ENCODE results near the gene TFAP2A. TPM values are rescaled to one million over a fixed set of nuclear protein-coding genes. Genes with fewer than 3 reads are reported as not detected.

The TFAP2A gene
- total RNA-seq, 2 experiments from 2014 or later: not detected

DNA sequence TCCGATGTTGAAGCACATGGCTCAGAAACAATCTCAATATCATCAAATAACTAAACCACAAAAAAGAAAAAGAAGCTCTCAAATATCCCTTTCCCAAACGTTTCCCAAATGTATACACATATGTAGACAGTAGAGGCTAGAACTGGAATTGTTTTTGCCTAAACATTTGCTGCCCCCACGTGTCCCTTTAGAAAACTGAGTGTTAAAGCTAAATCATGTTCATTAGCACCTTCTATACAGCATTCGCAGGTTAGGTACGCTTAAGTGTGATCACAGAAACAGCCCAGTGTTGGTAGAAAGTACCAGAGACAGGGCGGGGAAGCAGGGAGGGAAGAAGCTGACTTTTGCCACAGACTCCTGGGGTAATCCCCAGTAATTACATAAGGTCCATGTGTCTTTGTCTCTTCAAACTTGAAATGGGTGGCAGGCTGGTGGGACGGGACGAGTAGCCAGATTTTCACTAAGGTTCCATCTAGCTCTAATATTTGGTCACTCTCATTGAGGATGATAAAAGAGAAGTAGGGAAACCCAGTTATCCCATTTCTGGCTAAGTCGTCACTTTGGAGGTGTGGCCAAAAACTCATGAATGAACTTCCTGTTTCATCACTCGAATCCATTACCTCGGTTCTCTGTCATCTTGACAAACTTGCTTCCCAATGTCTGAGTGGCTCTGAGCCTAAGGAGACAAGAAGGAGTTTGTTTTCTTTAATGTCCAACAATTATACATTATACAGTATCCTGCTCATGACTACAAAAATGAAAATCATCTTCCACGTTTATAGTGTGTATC, 15.0 kb upstream of the TFAP2A start:
- peak; percentile 65 for ATAC-seq
- peaks cover 47% of the 10 kb centered on the region for H3K27me3 Mint-ChIP-seq
- no peak overlapping the region for H3K27ac Mint-ChIP-seq
- DNase-seq: no peak
- POLR2A ChIA-PET: interaction anchor here (0.7 kb wide), 1 partner anchor 282 kb away, joined by 5 read pairs; no protein-coding TSS in a partner anchor
- H3K4me3 Mint-ChIP-seq: peak overlapping the region; percentile 30
- H3K36me3 Mint-ChIP-seq (ENCODE audit: low read depth): no peaks in the 10 kb centered on the region
- intact Hi-C loops (cut with micrococcal nuclease): loop anchor here (10.0 kb wide), 2 partner anchors 175 to 885 kb away; no protein-coding TSS in a partner anchor
- CTCF ChIA-PET: interaction anchor here (0.8 to 4.0 kb wide), 10 partner anchors 8 to 1447 kb away, joined by 3 to 23 read pairs (median 5); partner anchors contain the start of gene TFAP2A
- H3K9me3 Mint-ChIP-seq: no peaks in the 10 kb centered on the region
- TF ChIP-seq, protein P1, sequence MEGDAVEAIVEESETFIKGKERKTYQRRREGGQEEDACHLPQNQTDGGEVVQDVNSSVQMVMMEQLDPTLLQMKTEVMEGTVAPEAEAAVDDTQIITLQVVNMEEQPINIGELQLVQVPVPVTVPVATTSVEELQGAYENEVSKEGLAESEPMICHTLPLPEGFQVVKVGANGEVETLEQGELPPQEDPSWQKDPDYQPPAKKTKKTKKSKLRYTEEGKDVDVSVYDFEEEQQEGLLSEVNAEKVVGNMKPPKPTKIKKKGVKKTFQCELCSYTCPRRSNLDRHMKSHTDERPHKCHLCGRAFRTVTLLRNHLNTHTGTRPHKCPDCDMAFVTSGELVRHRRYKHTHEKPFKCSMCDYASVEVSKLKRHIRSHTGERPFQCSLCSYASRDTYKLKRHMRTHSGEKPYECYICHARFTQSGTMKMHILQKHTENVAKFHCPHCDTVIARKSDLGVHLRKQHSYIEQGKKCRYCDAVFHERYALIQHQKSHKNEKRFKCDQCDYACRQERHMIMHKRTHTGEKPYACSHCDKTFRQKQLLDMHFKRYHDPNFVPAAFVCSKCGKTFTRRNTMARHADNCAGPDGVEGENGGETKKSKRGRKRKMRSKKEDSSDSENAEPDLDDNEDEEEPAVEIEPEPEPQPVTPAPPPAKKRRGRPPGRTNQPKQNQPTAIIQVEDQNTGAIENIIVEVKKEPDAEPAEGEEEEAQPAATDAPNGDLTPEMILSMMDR (IDR thresholded peaks at IDR 0.05): peak; percentile 49
- H3K4me1 Mint-ChIP-seq (ENCODE audit: low read depth): peaks cover 10% of the 10 kb centered on the region

DNA sequence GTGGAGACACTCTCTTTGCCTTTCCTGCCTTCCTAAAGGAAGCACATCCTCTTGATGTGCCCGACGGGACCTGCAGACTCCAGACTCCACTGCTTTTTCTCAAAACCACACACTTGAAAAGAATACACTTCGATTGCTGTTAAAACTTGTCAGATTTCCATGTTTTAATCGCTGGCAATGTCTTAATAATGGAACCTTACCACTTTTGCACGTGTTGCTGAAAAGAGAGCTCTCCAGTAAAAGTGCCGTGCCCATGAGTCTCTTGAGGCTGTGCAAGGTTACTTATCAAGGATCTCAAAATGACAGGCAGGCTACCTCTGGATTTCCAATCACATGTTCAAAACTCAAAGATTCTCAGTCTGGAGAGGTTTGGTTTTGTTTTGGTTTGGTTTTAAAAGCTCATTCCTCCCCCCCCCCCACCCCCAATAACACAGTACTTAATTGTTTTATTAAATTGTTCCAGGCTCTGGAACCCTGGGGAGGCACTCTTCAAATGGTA, 12.0 kb upstream of the TFAP2A start:
- H3K27me3 Mint-ChIP-seq: peaks cover 67% of the 10 kb centered on the region
- ATAC-seq (no peak), DNase-seq (no peak)
- H3K36me3 Mint-ChIP-seq (ENCODE audit: low read depth): no peaks in the 10 kb centered on the region
- peak overlapping the region; percentile 51 for H3K4me3 Mint-ChIP-seq
- H3K9me3 Mint-ChIP-seq: no peaks in the 10 kb centered on the region
- H3K4me1 Mint-ChIP-seq (ENCODE audit: low read depth): peaks cover 10% of the 10 kb centered on the region
- ChIA-PET POLR2A (interaction anchor here (0.7 kb wide), 1 partner anchor 394 kb away, joined by 3 read pairs; no protein-coding TSS in a partner anchor), CTCF (interaction anchor here (1.6 to 4.0 kb wide), 2 partner anchors 12 to 52 kb away, joined by 3 to 23 read pairs; partner anchors contain the start of gene TFAP2A)
- intact Hi-C loops (cut with micrococcal nuclease): no loop called here
- TF ChIP-seq, protein P1 (IDR thresholded peaks at IDR 0.05): no peak
- H3K27ac Mint-ChIP-seq: no peak overlapping the region

DNA sequence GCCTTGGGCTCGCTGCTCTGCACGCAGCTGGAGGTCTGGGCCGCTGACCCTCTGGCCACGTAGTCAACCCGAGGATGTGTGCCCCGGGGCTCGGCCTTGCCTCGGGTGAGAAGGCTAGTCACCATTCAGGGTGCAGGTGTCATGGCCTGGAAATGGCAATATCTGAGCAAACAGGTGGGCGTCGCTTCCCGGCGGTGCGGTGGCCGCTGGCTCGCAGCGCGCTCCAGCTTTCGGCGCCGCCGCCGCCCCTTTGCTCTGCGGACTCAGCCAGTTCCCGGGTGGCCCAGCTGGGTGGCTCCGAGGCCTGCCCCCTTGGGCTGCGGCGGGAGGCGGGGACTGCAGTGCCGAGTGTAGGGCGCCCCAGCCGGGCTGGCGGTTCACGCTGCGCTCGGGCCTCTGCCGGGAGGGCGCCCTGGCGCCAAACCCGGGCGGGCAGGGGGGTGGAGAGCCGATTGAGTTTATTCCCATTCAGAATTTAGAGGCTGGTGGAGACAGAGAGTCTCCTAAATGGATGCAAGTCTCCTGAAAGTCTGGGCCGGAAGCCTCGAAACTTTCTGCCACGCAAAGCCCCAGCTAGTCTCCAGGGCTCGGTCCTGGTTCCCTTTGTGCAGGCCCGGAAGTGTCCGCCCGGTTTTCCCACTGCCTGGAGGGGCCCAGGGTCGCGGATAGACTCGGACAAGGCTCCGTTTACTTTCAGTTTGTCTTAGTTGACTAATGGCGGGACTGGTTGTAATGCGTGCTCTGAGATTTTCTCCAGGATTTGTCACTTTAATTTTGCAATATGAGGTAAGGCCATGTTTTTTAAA, 11.3 kb upstream of the TFAP2A start:
- DNase-seq: no peak
- intact Hi-C loops (cut with micrococcal nuclease): no loop called here
- Mint-ChIP-seq H3K9me3 (no peaks in the 10 kb centered on the region), H3K27ac (no peak overlapping the region), H3K27me3 (peaks cover 74% of the 10 kb centered on the region), H3K4me1 (ENCODE audit: low read depth) (peaks cover 10% of the 10 kb centered on the region), H3K4me3 (peak overlapping the region; percentile 51), H3K36me3 (ENCODE audit: low read depth) (no peaks in the 10 kb centered on the region)
- ChIA-PET POLR2A (interaction anchor here (0.7 kb wide), 1 partner anchor 394 kb away, joined by 3 read pairs; no protein-coding TSS in a partner anchor), CTCF (no interaction called here)
- TF ChIP-seq, protein P1 (IDR thresholded peaks at IDR 0.05): no peak
- ATAC-seq: no peak

DNA sequence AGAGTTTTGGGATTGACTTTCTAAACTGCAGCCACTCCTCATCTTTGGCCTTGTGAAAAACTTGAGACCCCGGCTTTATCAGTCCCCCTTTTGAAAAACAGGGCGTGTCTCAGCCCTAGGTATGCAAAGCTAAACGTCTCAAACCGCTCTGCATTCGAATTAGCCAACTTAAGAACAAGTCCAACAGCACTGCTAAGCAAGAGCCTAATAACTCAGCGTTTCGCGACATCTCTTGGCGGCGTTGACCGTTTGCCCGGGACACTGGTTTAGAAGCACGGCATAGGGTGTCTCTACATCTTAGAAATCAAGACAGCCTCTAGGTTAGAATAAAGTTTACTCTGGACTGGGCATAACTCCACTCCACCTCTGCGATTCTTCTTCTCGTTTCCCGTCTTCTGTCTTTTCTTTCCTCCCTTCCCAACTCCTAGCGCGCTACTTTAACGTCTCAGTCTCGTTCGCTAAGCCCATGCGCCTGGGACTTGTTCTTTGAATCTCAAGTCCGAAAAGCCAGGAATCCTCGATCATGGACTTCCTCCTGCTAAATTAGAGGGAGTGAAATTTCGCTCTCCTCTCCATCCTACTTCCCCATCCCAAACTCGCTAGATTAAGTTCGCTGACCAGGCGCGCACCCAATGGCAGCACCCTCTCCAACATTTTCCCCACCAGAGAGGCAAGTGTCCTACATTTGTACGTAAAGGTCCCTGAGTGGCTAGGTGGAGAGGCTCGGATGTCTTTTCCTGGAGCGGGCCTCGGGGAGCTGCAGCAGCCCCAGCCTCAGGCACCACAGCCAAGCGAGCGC, 10.5 kb upstream of the TFAP2A start:
- intact Hi-C loops (cut with micrococcal nuclease): no loop called here
- H3K36me3 Mint-ChIP-seq (ENCODE audit: low read depth): no peaks in the 10 kb centered on the region
- ChIA-PET POLR2A (interaction anchor here (0.9 to 1.2 kb wide), 2 partner anchors 9 to 12 kb away, joined by 3 to 5 read pairs; no protein-coding TSS in a partner anchor), CTCF (interaction anchor here (1.1 kb wide), 1 partner anchor 11 kb away, joined by 3 read pairs; no protein-coding TSS in a partner anchor)
- H3K27me3 Mint-ChIP-seq: peaks cover 77% of the 10 kb centered on the region
- ATAC-seq (no peak), DNase-seq (no peak)
- no peak overlapping the region for H3K4me3 Mint-ChIP-seq
- TF ChIP-seq, protein P1 (IDR thresholded peaks at IDR 0.05): no peak
- peaks cover 10% of the 10 kb centered on the region for H3K4me1 Mint-ChIP-seq (ENCODE audit: low read depth)
- no peaks in the 10 kb centered on the region for H3K9me3 Mint-ChIP-seq
- no peak overlapping the region for H3K27ac Mint-ChIP-seq
